Astrocyte (in vitro differentiated cells and primary cell): ENCODE data around the gene CELF5.

Source experiments
- CTCF ChIP-seq: IDR thresholded peaks from 2 replicates; pipeline ENCODE4 v1.5.1; 2011; ENCODE audit warnings: low read depth, mild to moderate bottlenecking, inconsistent platforms, low read length, moderate library complexity; ENCODE audit not compliant: insufficient read depth
- EZH2 ChIP-seq: IDR thresholded peaks from 2 replicates; pipeline ENCODE4 v1.6.1; 2012; ENCODE audit warnings: mild to moderate bottlenecking, low read length, inconsistent platforms; ENCODE audit not compliant: insufficient read depth

GRCh38 chr19:3309724-3310123 is 85.3 kb downstream of the CELF5 start:
- TF ChIP-seq CTCF (no peak), EZH2 (no peak)
